HepG2 (cell line): ENCODE data around the gene NMNAT1. TPM values are rescaled to one million over a fixed set of nuclear protein-coding genes. Genes with fewer than 3 reads are reported as not detected.

ENCODE experiments used
- ARNT2 ChIP-seq: sonication (generic); formaldehyde crosslinking; IDR thresholded peaks from 2 replicates; pipeline ENCODE4 v1.8.0; 2022; ENCODE audit warnings: mild to moderate bottlenecking, low read depth, missing genetic modification reagents, moderate library complexity
- ATF6 ChIP-seq: sonication (generic); formaldehyde crosslinking; conservative IDR thresholded peaks from 2 replicates; pipeline ENCODE4 v1.4.0; 2020; ENCODE audit warnings: missing genetic modification reagents
- GPN1 ChIP-seq: sonication (generic); formaldehyde crosslinking; IDR thresholded peaks from 2 replicates; pipeline ENCODE4 v1.5.1; 2020; ENCODE audit warnings: missing genetic modification reagents, borderline replicate concordance
- HNRNPLL ChIP-seq: fragments of 200-400 bp; formaldehyde crosslinking; IDR thresholded peaks from 2 replicates; pipeline ENCODE4 v1.6.1; 2017; ENCODE audit warnings: mild to moderate bottlenecking, low read depth, low read length; ENCODE audit not compliant: poor library complexity, severe bottlenecking
- MED13 ChIP-seq: sonication (generic); formaldehyde crosslinking; IDR thresholded peaks from 2 replicates; pipeline ENCODE4 v1.5.0; 2020; ENCODE audit warnings: missing genetic modification reagents
- MTA1 ChIP-seq: sonication (generic); formaldehyde crosslinking; IDR thresholded peaks from 2 replicates; pipeline ENCODE4 v1.4.0; 2020; ENCODE audit warnings: missing genetic modification reagents, mild to moderate bottlenecking, borderline replicate concordance
- NAIF1 ChIP-seq: sonication (generic); formaldehyde crosslinking; IDR thresholded peaks from 2 replicates; pipeline ENCODE4 v1.5.0; 2020; ENCODE audit warnings: mild to moderate bottlenecking, missing genetic modification reagents, borderline replicate concordance
- PRDM10 ChIP-seq: sonication (generic); formaldehyde crosslinking; IDR thresholded peaks from 2 replicates; pipeline ENCODE4 v1.4.0; 2020; ENCODE audit warnings: low read depth, missing genetic modification reagents
- REPIN1 ChIP-seq: sonication (generic); formaldehyde crosslinking; IDR thresholded peaks from 2 replicates; pipeline ENCODE4 v1.8.0; 2022; ENCODE audit warnings: missing genetic modification reagents, low read depth, mild to moderate bottlenecking, borderline replicate concordance
- RXRA ChIP-seq: sonication (generic); formaldehyde crosslinking; IDR thresholded peaks from 2 replicates; pipeline ENCODE4 v1.5.1; 2020; ENCODE audit warnings: missing genetic modification reagents
- THAP11 ChIP-seq: IDR thresholded peaks from 2 replicates; pipeline ENCODE4 v1.6.1; 2016; ENCODE audit warnings: missing biosample characterization, missing genetic modification reagents
- U2AF2 ChIP-seq: fragments of 200-400 bp; formaldehyde crosslinking; IDR thresholded peaks from 2 replicates; pipeline ENCODE4 v1.6.1; 2017; ENCODE audit warnings: low read depth, mild to moderate bottlenecking, low read length
- ZBTB33 ChIP-seq: sonication (generic); formaldehyde crosslinking; IDR thresholded peaks from 2 replicates; pipeline ENCODE4 v1.4.0; 2020; ENCODE audit warnings: missing genetic modification reagents
- ZFY ChIP-seq: sonication (generic); formaldehyde crosslinking; IDR thresholded peaks from 2 replicates; pipeline ENCODE4 v1.4.0; 2020; ENCODE audit warnings: missing genetic modification reagents
- ZNF160 ChIP-seq: sonication (generic); formaldehyde crosslinking; IDR thresholded peaks from 2 replicates; pipeline ENCODE4 v1.8.0; 2022; ENCODE audit warnings: mild to moderate bottlenecking, inconsistent platforms, missing genetic modification reagents
- ZNF225 ChIP-seq: sonication (generic); formaldehyde crosslinking; IDR thresholded peaks from 2 replicates; pipeline ENCODE4 v1.4.0; 2020; ENCODE audit warnings: mild to moderate bottlenecking, missing genetic modification reagents
- ZNF562 ChIP-seq: sonication (generic); formaldehyde crosslinking; IDR thresholded peaks from 2 replicates; pipeline ENCODE4 v1.8.0; 2022; ENCODE audit warnings: missing genetic modification reagents, borderline replicate concordance
- ZNF619 ChIP-seq: sonication (generic); formaldehyde crosslinking; IDR thresholded peaks from 2 replicates; pipeline ENCODE4 v1.4.0; 2020; ENCODE audit warnings: mild to moderate bottlenecking, missing genetic modification reagents
- ZNF773 ChIP-seq: sonication (generic); formaldehyde crosslinking; IDR thresholded peaks from 2 replicates; pipeline ENCODE4 v1.4.0; 2020; ENCODE audit warnings: missing genetic modification reagents, borderline replicate concordance
- ZNF839 ChIP-seq: sonication (generic); formaldehyde crosslinking; IDR thresholded peaks from 2 replicates; pipeline ENCODE4 v1.4.0; 2020; ENCODE audit warnings: missing genetic modification reagents, mild to moderate bottlenecking, borderline replicate concordance
- polyA plus RNA-seq, 8 experiments: library from polyadenylated mRNA; depleted of rRNA in 3 of 8; stranded (reverse) in 7 of 8; unstranded in 1 of 8; fragments of >200 nt; fragmentation: Illumina TruSeq in 4 of 8; extraction: Trizol in 4 of 8; gene quantifications; 2 replicates each; pipeline versions ENCODE4 v1.2.1 to v1.2.3, GENCODE V29; 2011 to 2016; ENCODE audit warnings: low read depth in 4 of 8, missing spikeins in 1 of 8, mixed read lengths in 1 of 8; ENCODE audit not compliant: insufficient read depth in 1 of 8
- total RNA-seq, 5 experiments: library from RNA; depleted of rRNA; stranded (reverse); fragments of >200 nt; fragmentation: Illumina TruSeq; extraction: Trizol; gene quantifications; 2 replicates each; pipeline ENCODE4 v1.2.3, GENCODE V29; 2016; ENCODE audit warnings: low read depth in 1 of 5

NMNAT1 gene
- total and polyA plus RNA-seq, 2 of the 13 experiments (the other 11 are each of a cell fraction or from before 2014, with no cell fraction given) = 5.6 to 12.2 TPM

- no peak for TF ChIP-seq HNRNPLL
- TF ChIP-seq REPIN1 (CRISPR knock-in tag) = no peak
- TF ChIP-seq ARNT2 = no peak
- no peak for TF ChIP-seq GPN1 (CRISPR knock-in tag)
- TF ChIP-seq ZFY (CRISPR knock-in tag) = no peak
- no peak for TF ChIP-seq U2AF2
- no peak for TF ChIP-seq THAP11 (CRISPR knock-in tag)
- TF ChIP-seq PRDM10 = no peak
- TF ChIP-seq ZBTB33 (CRISPR knock-in tag) = no peak
- no peak for TF ChIP-seq ATF6
- TF ChIP-seq ZNF773 (CRISPR knock-in tag) = no peak
- no peak for TF ChIP-seq ZNF562
- TF ChIP-seq NAIF1 (CRISPR knock-in tag) = no peak
- TF ChIP-seq ZNF619 (CRISPR knock-in tag) = no peak
- peak; percentile 26; the same call in 1 of the 2 replicates for TF ChIP-seq RXRA
- no peak for TF ChIP-seq ZNF839 (CRISPR knock-in tag)
- TF ChIP-seq MTA1 (CRISPR knock-in tag) = peak; percentile 65; the same call in 1 of the 2 replicates
- no peak for TF ChIP-seq ZNF225 (CRISPR knock-in tag)
- TF ChIP-seq ZNF160 (CRISPR knock-in tag) = no peak
- TF ChIP-seq MED13 = no peak
Measured at GRCh38 chr1:9901148-9902059, 41.9 kb upstream of the NMNAT1 start (continued).
